ENCODE data around the gene RPL36.

DNA sequence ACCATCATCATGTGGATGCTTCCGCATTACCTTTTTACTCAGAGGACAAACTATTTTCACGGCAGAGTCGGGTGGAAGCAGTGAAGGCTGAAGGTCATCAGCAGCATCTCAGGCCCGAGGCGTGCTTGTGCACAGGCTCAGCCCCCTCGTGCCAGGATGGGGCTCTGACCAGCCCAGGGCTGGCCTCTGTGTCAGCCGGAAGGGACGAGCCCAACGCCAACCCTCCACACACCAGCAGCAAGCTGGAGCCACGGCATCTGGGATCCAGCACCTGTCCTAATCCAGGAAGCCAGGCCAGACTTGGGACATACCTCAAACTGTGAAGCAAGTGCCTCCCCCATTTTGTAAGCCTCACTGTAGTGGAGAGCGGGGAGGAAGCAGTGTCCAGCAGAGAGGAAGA is 20.9 kb upstream of the RPL36 start:
- TF ChIP-seq CTCF (IDR thresholded peaks at IDR 0.05), result no peak
- no peak for TF ChIP-seq EZH2 (IDR thresholded peaks at IDR 0.05)

Measured in neural progenitor cell (in vitro differentiated cells).